Motor neuron (in vitro differentiated cells): ENCODE data around the gene ST8SIA2. TPM values are rescaled to one million over a fixed set of nuclear protein-coding genes. Genes with fewer than 3 reads are reported as not detected.

ENCODE experiments used
- ATAC-seq, 8 experiments: fragments of 200-7000 bp; cut with Tn5 transposase; replicated peaks in 6 of 8; 2 replicates each; pipeline ENCODE4 v1.8.0; 2021; ENCODE audit warnings: mild to moderate bottlenecking in 8 of 8, moderate library complexity in 8 of 8
- H3K27ac ChIP-seq, 2 donors: fragments of 250-450 bp; sonication (Bioruptor Pico); 2 replicates each; pipeline ENCODE4 v1.9.0; 2021; ENCODE audit warnings: antibody characterized with exemption in 2 of 2, mild to moderate bottlenecking in 2 of 2, moderate library complexity in 1 of 2
- H3K4me1 ChIP-seq, 2 donors: fragments of 250-450 bp; sonication (Bioruptor Pico); replicated peaks in 1 of 2; 2 replicates each; pipeline ENCODE4 v1.6.1; 2021; ENCODE audit warnings: antibody characterized with exemption in 2 of 2, mild to moderate bottlenecking in 2 of 2, moderate library complexity in 1 of 2
- H3K4me3 ChIP-seq, 5 donors: fragments of 250-450 bp; sonication (Bioruptor Pico); 2 replicates each; pipeline ENCODE4 v1.9.0; 2021; ENCODE audit warnings: antibody characterized with exemption in 5 of 5, mild to moderate bottlenecking in 5 of 5, moderate library complexity in 4 of 5
- WGBS, 10 experiments: fragments of 450-650 bp; shearing (Covaris generic); methylation state at CpG; one replicate each; pipeline ENCODE4 v1.0.0; 2022; 5-methylcytosine and 5-hydroxymethylcytosine counted together
- in situ Hi-C, 9 experiments: fragments of 400-800 bp; cut with MboI; loops; one replicate each; pipeline ENCODE4 v1.15.0; 2021; ENCODE audit warnings: low sequenced_read_pairs in 9 of 9, low pct_unique_long_range_greater_than_20kb in 2 of 9; ENCODE audit not compliant: unreplicated experiment in 9 of 9
- total RNA-seq, 8 experiments: library from RNA; unstranded; fragments of 300-600 nt; gene quantifications; 2 replicates each; pipeline versions ENCODE4 v1.2.3 to v1.2.4, GENCODE V29; 2022

The ST8SIA2 gene
- total RNA-seq, 8 experiments from 2014 or later: 0.18 to 20.7 (median 16.1) TPM

- Histone ChIP-seq H3K27ac (no peak overlapping the region), H3K4me1 (no peaks in the 10 kb centered on the region), H3K4me3 (no peak overlapping the region)
- in situ Hi-C loops: no loop called here
- 36 to 92% (median 55%) methylated on average over 1 to 2 of the region's 3 CpGs; no CpG with 5 or more reads in 4 of the 10 experiments for WGBS, 10 experiments
- ATAC-seq: no peak
Measured at GRCh38 chr15:92452143-92452542, 58.5 kb downstream of the ST8SIA2 start.

- Histone ChIP-seq H3K4me1 (no peaks in the 10 kb centered on the region), H3K4me3 (no peak overlapping the region), H3K27ac (no peak overlapping the region)
- in situ Hi-C loops: no loop called here
- WGBS, 10 experiments: 42 to 100% (median 83%) methylated on average over 1 to 2 of the region's 3 CpGs; no CpG with 5 or more reads in 3 of the 10 experiments
- ATAC-seq: no peak
Measured at GRCh38 chr15:92453607-92454006, 59.9 kb downstream of the ST8SIA2 start.

DNA sequence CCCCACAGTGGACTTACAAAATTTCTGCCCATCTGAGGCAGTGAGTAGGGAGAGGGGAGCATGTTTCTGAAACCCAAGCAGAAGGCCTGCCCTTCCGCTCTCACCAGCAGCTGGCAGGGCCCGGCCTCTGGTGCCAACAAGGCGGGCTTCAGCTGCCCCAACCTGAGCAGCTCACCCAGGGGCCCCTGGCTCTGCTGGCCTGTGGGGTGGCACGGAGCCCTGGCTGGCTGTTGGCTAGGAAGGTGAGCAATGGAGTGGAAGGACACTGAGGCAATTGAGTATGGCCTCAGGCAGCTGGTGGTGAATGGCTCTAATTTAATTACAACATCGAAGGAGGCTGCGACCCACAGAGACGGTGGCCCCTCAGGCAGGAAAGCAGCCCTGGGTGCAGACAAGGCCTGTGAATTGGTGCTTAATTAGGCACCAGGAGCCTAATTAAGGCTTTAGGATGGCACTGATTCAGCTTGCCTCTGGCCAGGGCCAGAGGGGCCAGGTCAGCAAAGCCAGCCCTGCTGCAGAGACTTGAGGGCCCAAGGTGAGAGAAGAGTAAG, 60.9 kb downstream of the ST8SIA2 start:
- WGBS, 10 experiments: 62 to 100% (median 92%) methylated on average over 1 to 2 of the region's 7 CpGs; no CpG with 5 or more reads in 7 of the 10 experiments
- in situ Hi-C loops: no loop called here
- no peak for ATAC-seq

GRCh38 chr15:92455271-92455670, 61.6 kb downstream of the ST8SIA2 start:
- Histone ChIP-seq H3K27ac (no peak overlapping the region), H3K4me3 (no peak overlapping the region), H3K4me1 (no peaks in the 10 kb centered on the region)
- 75 to 100% (median 93%) methylated on average over 2 to 7 of the region's 7 CpGs; no CpG with 5 or more reads in 1 of the 10 experiments for WGBS, 10 experiments
- in situ Hi-C loops: no loop called here
- no peak for ATAC-seq

More for the DNA sequence above, 60.9 kb downstream of the ST8SIA2 start:
- Histone ChIP-seq H3K4me1 (no peaks in the 10 kb centered on the region), H3K4me3 (no peak overlapping the region), H3K27ac (no peak overlapping the region)

DNA sequence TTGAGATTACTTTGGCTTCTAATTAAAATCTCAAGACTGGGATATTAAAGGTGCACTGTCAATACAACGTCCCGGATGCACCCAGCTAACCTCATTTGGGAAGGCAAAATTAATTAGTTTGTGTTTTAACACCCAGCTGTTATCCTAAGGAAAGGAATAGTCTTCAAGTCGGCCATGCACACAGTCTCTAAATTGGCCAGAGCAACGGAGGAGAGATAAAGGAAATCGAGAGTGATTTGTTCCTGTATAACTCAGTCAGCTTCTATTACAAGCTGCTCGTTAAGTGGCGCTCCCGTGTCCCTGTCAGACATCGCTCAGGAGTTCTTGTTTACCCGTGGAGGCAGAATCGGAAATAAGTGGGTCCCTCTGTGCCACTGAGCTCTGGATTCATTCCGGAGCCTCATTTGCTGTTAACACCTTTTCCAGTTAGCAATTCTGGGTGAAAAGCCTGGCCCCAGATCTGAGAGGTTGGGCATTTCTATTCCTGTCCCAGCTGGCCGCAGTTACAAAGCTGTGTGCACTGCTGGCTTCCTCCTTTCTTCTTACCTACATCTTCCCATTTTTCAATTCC, 63.9 kb downstream of the ST8SIA2 start:
- in situ Hi-C loops: no loop called here
- Histone ChIP-seq H3K4me1 (no peaks in the 10 kb centered on the region), H3K4me3 (no peak overlapping the region), H3K27ac (no peak overlapping the region)
- 58 to 100% (median 88%) methylated on average over 1 to 12 of the region's 13 CpGs; no CpG with 5 or more reads in 1 of the 10 experiments for WGBS, 10 experiments
- no peak for ATAC-seq

DNA sequence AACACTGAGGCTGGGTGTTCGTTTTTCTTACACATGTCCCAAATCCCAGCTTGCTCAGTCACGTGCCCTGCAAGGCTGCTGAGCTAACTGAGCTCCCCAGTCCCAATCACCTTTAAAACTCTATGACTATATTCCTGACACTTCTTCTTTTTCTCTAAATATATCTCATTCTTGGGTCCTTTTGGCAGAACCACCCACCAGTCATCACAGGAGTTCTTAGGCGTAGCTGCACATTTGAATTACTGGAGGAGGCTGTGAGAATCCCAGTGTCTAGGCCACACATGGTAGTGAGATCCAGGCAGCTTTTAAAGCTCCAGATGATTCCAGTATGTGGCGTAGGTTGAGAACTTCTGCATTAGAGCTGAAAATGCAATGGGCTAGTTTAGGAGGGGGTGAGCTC, 66.3 kb downstream of the ST8SIA2 start:
- Histone ChIP-seq H3K4me1 (no peaks in the 10 kb centered on the region), H3K27ac (no peak overlapping the region), H3K4me3 (no peak overlapping the region)
- ATAC-seq: no peak
- WGBS, 10 experiments: 38 to 100% (median 86%) methylated on average over 1 to 4 of the region's 4 CpGs; no CpG with 5 or more reads in 3 of the 10 experiments
- in situ Hi-C loops: no loop called here

GRCh38 chr15:92462424-92463125, 68.9 kb downstream of the ST8SIA2 start:
- WGBS, 10 experiments: 31 to 100% (median 83%) methylated on average over 1 to 2 of the region's 2 CpGs; no CpG with 5 or more reads in 3 of the 10 experiments
- Histone ChIP-seq H3K4me3 (no peak overlapping the region), H3K27ac (no peak overlapping the region), H3K4me1 (no peaks in the 10 kb centered on the region)
- peak in 3 of 8 experiments; percentile 40 to 93 (median 91) for ATAC-seq
- in situ Hi-C loops: no loop called here

GRCh38 chr15:92463352-92463751, 69.7 kb downstream of the ST8SIA2 start:
- Histone ChIP-seq H3K27ac (no peak overlapping the region), H3K4me3 (no peak overlapping the region), H3K4me1 (no peaks in the 10 kb centered on the region)
- 27 to 92% (median 50%) methylated on average over 1 to 3 of the region's 5 CpGs; no CpG with 5 or more reads in 5 of the 10 experiments for WGBS, 10 experiments
- in situ Hi-C loops: no loop called here
- no peak for ATAC-seq

- 10 to 100% (median 87%) methylated on average over 1 to 6 of the region's 7 CpGs; no CpG with 5 or more reads in 3 of the 10 experiments for WGBS, 10 experiments
- H3K4me3 ChIP-seq: no peak overlapping the region
- ATAC-seq: peak in 1 of 8 experiments; percentile 13
Measured at GRCh38 chr15:92463826-92464225, 70.1 kb downstream of the ST8SIA2 start.

GRCh38 chr15:92466834-92467233, 73.2 kb downstream of the ST8SIA2 start:
- in situ Hi-C loops: no loop called here
- ATAC-seq: no peak
- Histone ChIP-seq H3K4me1 (peaks cover 0 to 6% of the 10 kb centered on the region in 2 donors), H3K27ac (no peak overlapping the region), H3K4me3 (no peak overlapping the region)
- WGBS, 10 experiments: 72 to 100% (median 100%) methylated on average over 1 to 2 of the region's 8 CpGs; no CpG with 5 or more reads in 4 of the 10 experiments

More at GRCh38 chr15:92463826-92464225, 70.1 kb downstream of the ST8SIA2 start:
- in situ Hi-C loops: no loop called here
- H3K27ac ChIP-seq: no peak overlapping the region
- H3K4me1 ChIP-seq: no peaks in the 10 kb centered on the region

GRCh38 chr15:92467245-92467644, 73.6 kb downstream of the ST8SIA2 start:
- H3K4me1 ChIP-seq: peaks cover 0 to 6% of the 10 kb centered on the region in 2 donors
- H3K27ac ChIP-seq: no peak overlapping the region
- no peak overlapping the region for H3K4me3 ChIP-seq
- ATAC-seq: no peak
- WGBS, 10 experiments: 33 to 100% (median 94%) methylated on average over 1 to 11 of the region's 11 CpGs; no CpG with 5 or more reads in 3 of the 10 experiments
- in situ Hi-C loops: no loop called here

DNA sequence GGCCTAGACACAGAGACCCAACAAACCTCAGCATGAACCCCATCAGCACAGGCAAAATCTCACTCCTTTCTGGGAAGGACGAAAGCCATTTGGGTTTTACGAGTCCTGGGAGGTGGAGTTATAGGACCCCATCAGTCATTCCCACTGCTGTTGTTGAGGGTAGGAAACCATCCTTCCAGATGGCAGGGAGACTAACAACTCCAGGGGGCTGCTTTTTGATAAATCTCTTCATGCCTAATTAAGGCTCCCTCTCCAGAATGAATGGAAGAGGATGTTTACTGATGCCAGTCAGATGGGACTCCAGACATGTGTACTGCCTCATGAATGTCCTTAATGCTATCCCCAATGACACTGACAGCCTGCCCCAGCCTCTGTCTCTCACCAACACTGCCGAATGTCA, 75.3 kb downstream of the ST8SIA2 start:
- peaks cover 0 to 6% of the 10 kb centered on the region in 2 donors for H3K4me1 ChIP-seq
- in situ Hi-C loops: no loop called here
- WGBS, 10 experiments: 0 to 100% (median 82%) methylated on average over 1 to 2 of the region's 3 CpGs; no CpG with 5 or more reads in 4 of the 10 experiments
- no peak overlapping the region for H3K4me3 ChIP-seq
- H3K27ac ChIP-seq: no peak overlapping the region
- ATAC-seq: peak in 1 of 8 experiments; percentile 9

DNA sequence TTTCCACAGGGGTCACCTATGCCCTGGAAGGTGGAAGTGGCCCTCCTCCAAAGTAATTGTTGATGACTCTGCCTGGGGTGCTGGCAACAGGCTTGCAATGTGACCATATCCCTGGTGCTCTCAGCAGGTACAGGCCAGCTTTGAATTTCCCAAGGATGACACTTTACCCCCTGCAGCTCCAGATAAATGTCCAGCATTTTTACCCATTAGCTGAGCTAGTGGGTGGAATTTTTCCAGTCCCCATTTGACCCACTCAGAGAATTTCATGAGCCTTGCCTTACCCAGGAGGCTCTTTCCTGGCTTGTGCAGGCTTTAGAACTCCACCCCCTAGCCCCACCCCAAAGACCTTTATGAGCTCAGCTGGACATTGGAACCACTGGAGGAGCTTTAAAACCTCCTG, 77.6 kb downstream of the ST8SIA2 start:
- Histone ChIP-seq H3K27ac (no peak overlapping the region), H3K4me3 (no peak overlapping the region), H3K4me1 (peaks cover 0 to 6% of the 10 kb centered on the region in 2 donors)
- ATAC-seq: peak in 1 of 8 experiments; percentile 34
- in situ Hi-C loops: no loop called here
